RWPE2 (cell line): Measurements from ENCODE around the gene SLC46A1.
A peak's percentile ranks its signal among the peaks of the same experiment; 100 is the strongest.

Experiments used
- ATAC-seq: fragments of 200-7000 bp; cut with Tn5 transposase; 3 replicates; pipeline ENCODE4 v1.9.1; 2021; ENCODE audit warnings: low read depth
- DNase-seq: peaks from one replicate; pipeline ENCODE4 v3.0.0-alpha.2; 2020; ENCODE audit warnings: low spot score
- H3K27ac ChIP-seq: fragments of 450-650 bp; 2 replicates; pipeline ENCODE4 v1.5.1; 2017; ENCODE audit warnings: mild to moderate bottlenecking; ENCODE audit not compliant: poor library complexity, severe bottlenecking
- H3K27me3 ChIP-seq: fragments of 250-450 bp; sonication (Bioruptor Pico); 2 replicates; pipeline ENCODE4 v1.5.1; 2021; ENCODE audit warnings: mild to moderate bottlenecking, moderate library complexity; ENCODE audit not compliant: insufficient read depth, poor library complexity, severe bottlenecking
- H3K36me3 ChIP-seq: fragments of 250-450 bp; sonication (Bioruptor Pico); 2 replicates; pipeline ENCODE4 v1.5.1; 2020; ENCODE audit warnings: low read depth, mild to moderate bottlenecking, moderate library complexity
- H3K4me1 ChIP-seq: fragments of 250-450 bp; sonication (Bioruptor Pico); 2 replicates; pipeline ENCODE4 v1.5.1; 2021; ENCODE audit warnings: mild to moderate bottlenecking, moderate library complexity; ENCODE audit not compliant: insufficient read depth, poor library complexity, severe bottlenecking
- H3K4me3 ChIP-seq: fragments of 250-450 bp; sonication (Bioruptor Pico); 2 replicates; pipeline ENCODE4 v1.5.1; 2021; ENCODE audit warnings: mild to moderate bottlenecking, moderate library complexity; ENCODE audit not compliant: severe bottlenecking
- H3K9me3 ChIP-seq: fragments of 250-450 bp; sonication (Bioruptor Pico); 2 replicates; pipeline ENCODE4 v1.5.1; 2021; ENCODE audit warnings: mild to moderate bottlenecking, moderate library complexity; ENCODE audit not compliant: severe bottlenecking
- CTCF ChIP-seq: fragments of 450-650 bp; IDR thresholded peaks from one replicate; pipeline ENCODE4 v1.5.1; 2017; ENCODE audit warnings: mild to moderate bottlenecking, moderate library complexity; ENCODE audit not compliant: poor library complexity, severe bottlenecking

Gene SLC46A1

GRCh38 chr17:28372945-28373274 lies 33.1 kb downstream of the SLC46A1 start:
- Histone ChIP-seq H3K27ac (no peak overlapping the region), H3K9me3 (no peaks in the 10 kb centered on the region), H3K4me1 (peaks cover 6% of the 10 kb centered on the region), H3K36me3 (no peaks in the 10 kb centered on the region), H3K4me3 (no peak overlapping the region), H3K27me3 (no peaks in the 10 kb centered on the region)
- no peak for DNase-seq
- TF ChIP-seq CTCF: no peak
- ATAC-seq: no peak

GRCh38 chr17:28372203-28372944 lies 33.6 kb downstream of the SLC46A1 start:
- H3K4me3 ChIP-seq: peak overlapping the region; percentile 31
- no peak for TF ChIP-seq CTCF
- peak; percentile 11; the same call in 1 of the 3 replicates for ATAC-seq
- no peaks in the 10 kb centered on the region for H3K36me3 ChIP-seq
- no peaks in the 10 kb centered on the region for H3K9me3 ChIP-seq
- no peaks in the 10 kb centered on the region for H3K27me3 ChIP-seq
- H3K4me1 ChIP-seq: peaks cover 6% of the 10 kb centered on the region
- H3K27ac ChIP-seq: peak overlapping the region; percentile 28
- DNase-seq: no peak

- Histone ChIP-seq H3K27me3 (no peaks in the 10 kb centered on the region), H3K4me3 (peak within 1 kb of the TSS; percentile 31), H3K9me3 (no peaks in the 10 kb centered on the region), H3K36me3 (no peaks in the 10 kb centered on the region), H3K27ac (peak within 1 kb of the TSS; percentile 31), H3K4me1 (peaks cover 6% of the 10 kb centered on the region)
- ATAC-seq (peak; percentile 77), DNase-seq (peak; percentile 84)
- no peak for TF ChIP-seq CTCF
Measured at GRCh38 chr17:28371245-28372202, 34.5 kb downstream of the SLC46A1 start, which contains the start of gene SARM1. SARM1 (plus strand) TSS chr17:28371694; CDS start chr17:28372033, 339 bp downstream.

GRCh38 chr17:28370744-28371103 lies 35.3 kb downstream of the SLC46A1 start:
- ATAC-seq: no peak
- H3K27me3 ChIP-seq: no peaks in the 10 kb centered on the region
- no peaks in the 10 kb centered on the region for H3K36me3 ChIP-seq
- H3K27ac ChIP-seq: peak overlapping the region; percentile 31
- no peak overlapping the region for H3K4me3 ChIP-seq
- peaks cover 6% of the 10 kb centered on the region for H3K4me1 ChIP-seq
- H3K9me3 ChIP-seq: no peaks in the 10 kb centered on the region
- DNase-seq: no peak
- TF ChIP-seq CTCF: no peak
